ENCODE measurements around the gene WDR82.

Gene WDR82

GRCh38 chr3:52308308-52308707, 29.9 kb upstream of the WDR82 start:
- no peak for TF ChIP-seq CTCF (IDR thresholded peaks at IDR 0.05; ENCODE audit: borderline replicate concordance, control extremely low read depth, extremely low read depth, insufficient read depth, missing control alignments)
- in situ Hi-C loops (cut with MboI; ENCODE audit: low sequenced_read_pairs, unreplicated experiment): no loop called here
- DNase-seq (ENCODE audit: low spot score): no peak

GRCh38 chr3:52306978-52307377, 28.5 kb upstream of the WDR82 start:
- no peak for TF ChIP-seq CTCF (IDR thresholded peaks at IDR 0.05; ENCODE audit: borderline replicate concordance, control extremely low read depth, extremely low read depth, insufficient read depth, missing control alignments)
- DNase-seq (ENCODE audit: low spot score): no peak
- in situ Hi-C loops (cut with MboI; ENCODE audit: low sequenced_read_pairs, unreplicated experiment): no loop called here

- in situ Hi-C loops (cut with MboI; ENCODE audit: low sequenced_read_pairs, unreplicated experiment): no loop called here
- no peak for TF ChIP-seq CTCF (IDR thresholded peaks at IDR 0.05; ENCODE audit: borderline replicate concordance, control extremely low read depth, extremely low read depth, insufficient read depth, missing control alignments)
- DNase-seq (ENCODE audit: low spot score): no peak
These were observed 27.5 kb upstream of the WDR82 start for GRCh38 chr3:52305926-52306325.

- in situ Hi-C loops (cut with MboI; ENCODE audit: low sequenced_read_pairs, unreplicated experiment): no loop called here
- TF ChIP-seq CTCF (IDR thresholded peaks at IDR 0.05; ENCODE audit: borderline replicate concordance, control extremely low read depth, extremely low read depth, insufficient read depth, missing control alignments): no peak
- no peak for DNase-seq (ENCODE audit: low spot score)
These were observed 25.4 kb upstream of the WDR82 start for GRCh38 chr3:52303811-52304210.

GRCh38 chr3:52302426-52303145, 24.1 kb upstream of the WDR82 start:
- in situ Hi-C loops (cut with MboI; ENCODE audit: low sequenced_read_pairs, unreplicated experiment): no loop called here
- DNase-seq (ENCODE audit: low spot score): no peak

GRCh38 chr3:52299879-52300611, 21.6 kb upstream of the WDR82 start:
- DNase-seq (ENCODE audit: low spot score): peak; percentile 74
- TF ChIP-seq CTCF (IDR thresholded peaks at IDR 0.05; ENCODE audit: borderline replicate concordance, control extremely low read depth, extremely low read depth, insufficient read depth, missing control alignments): no peak
- in situ Hi-C loops (cut with MboI; ENCODE audit: low sequenced_read_pairs, unreplicated experiment): no loop called here

More at GRCh38 chr3:52302426-52303145, 24.1 kb upstream of the WDR82 start:
- TF ChIP-seq CTCF (IDR thresholded peaks at IDR 0.05; ENCODE audit: borderline replicate concordance, control extremely low read depth, extremely low read depth, insufficient read depth, missing control alignments): no peak
